ENCODE data around the gene SLC13A2. TPM values are rescaled to one million over a fixed set of nuclear protein-coding genes. Genes with fewer than 3 reads are reported as not detected.

Gene SLC13A2
- total RNA-seq, 1 donor from 2014 or later, result 0.87 TPM

GRCh38 chr17:28529013-28529400, 55.6 kb downstream of the SLC13A2 start:
- H3K4me1 ChIP-seq, result no peaks in the 10 kb centered on the region
- H3K4me3 ChIP-seq, result no peak overlapping the region
- DNase-seq, result no peak
- TF ChIP-seq CTCF (IDR thresholded peaks at IDR 0.05), result no peak
- intact Hi-C loops (cut with DNase I), result no loop called here
- no peaks in the 10 kb centered on the region for H3K27me3 ChIP-seq
- no peaks in the 10 kb centered on the region for H3K36me3 ChIP-seq
- ATAC-seq, result no peak
- H3K9me3 ChIP-seq, result no peaks in the 10 kb centered on the region
- H3K27ac ChIP-seq, result no peak overlapping the region

GRCh38 chr17:28530250-28530649, 56.8 kb downstream of the SLC13A2 start:
- Histone ChIP-seq H3K9me3 (no peaks in the 10 kb centered on the region), H3K27ac (no peak overlapping the region), H3K27me3 (no peaks in the 10 kb centered on the region), H3K4me1 (no peaks in the 10 kb centered on the region), H3K36me3 (no peaks in the 10 kb centered on the region), H3K4me3 (no peak overlapping the region)
- intact Hi-C loops (cut with DNase I), result no loop called here
- no peak for TF ChIP-seq CTCF (IDR thresholded peaks at IDR 0.05)
- ATAC-seq, result no peak
- DNase-seq, result no peak

- H3K4me1 ChIP-seq, result no peaks in the 10 kb centered on the region
- H3K4me3 ChIP-seq, result no peak overlapping the region
- no peak for DNase-seq
- no peaks in the 10 kb centered on the region for H3K36me3 ChIP-seq
- ATAC-seq, result no peak
- no peak for TF ChIP-seq CTCF (IDR thresholded peaks at IDR 0.05)
- H3K9me3 ChIP-seq, result no peaks in the 10 kb centered on the region
- H3K27ac ChIP-seq, result no peak overlapping the region
- no peaks in the 10 kb centered on the region for H3K27me3 ChIP-seq
- intact Hi-C loops (cut with DNase I), result no loop called here
Measured at GRCh38 chr17:28530926-28531325, 57.5 kb downstream of the SLC13A2 start.

GRCh38 chr17:28532050-28532960, 58.9 kb downstream of the SLC13A2 start:
- H3K27me3 ChIP-seq, result no peaks in the 10 kb centered on the region
- TF ChIP-seq CTCF (IDR thresholded peaks at IDR 0.05), result no peak
- ATAC-seq (no peak), DNase-seq (no peak)
- no peaks in the 10 kb centered on the region for H3K9me3 ChIP-seq
- H3K36me3 ChIP-seq, result no peaks in the 10 kb centered on the region
- no peaks in the 10 kb centered on the region for H3K4me1 ChIP-seq
- intact Hi-C loops (cut with DNase I), result no loop called here
- H3K4me3 ChIP-seq, result no peak overlapping the region
- H3K27ac ChIP-seq, result no peak overlapping the region

- H3K4me3 ChIP-seq, result no peak overlapping the region
- H3K36me3 ChIP-seq, result no peaks in the 10 kb centered on the region
- H3K27me3 ChIP-seq, result no peaks in the 10 kb centered on the region
- no peaks in the 10 kb centered on the region for H3K9me3 ChIP-seq
- H3K27ac ChIP-seq, result no peak overlapping the region
- TF ChIP-seq CTCF (IDR thresholded peaks at IDR 0.05), result no peak
- intact Hi-C loops (cut with DNase I), result no loop called here
- DNase-seq (no peak), ATAC-seq (no peak)
- H3K4me1 ChIP-seq, result no peaks in the 10 kb centered on the region
Measured at GRCh38 chr17:28533091-28533807, 59.8 kb downstream of the SLC13A2 start.

Measured in upper lobe of right lung (tissue), 1 donor.